Lower leg skin (tissue), 4 donors: Measurements from ENCODE around the gene FILIP1. TPM values are rescaled to one million over a fixed set of nuclear protein-coding genes. Genes with fewer than 3 reads are reported as not detected.

ENCODE experiments used
- DNase-seq, 2 donors: peaks; one replicate each; pipeline ENCODE4 v3.0.0-alpha.2; 2019; ENCODE audit warnings: low spot score in 2 of 2
- H3K4me3 ChIP-seq: fragments of 200-600 bp; sonication (generic); 2 replicates; pipeline ENCODE4 v1.5.1; 2017; ENCODE audit warnings: mild to moderate bottlenecking, low read depth; ENCODE audit not compliant: poor library complexity, severe bottlenecking
- CTCF ChIP-seq, 3 donors: fragments of 450-650 bp; IDR thresholded peaks; one replicate each; pipeline ENCODE4 v1.5.1; 2016; ENCODE audit warnings: antibody characterized with exemption in 3 of 3, mild to moderate bottlenecking in 3 of 3, moderate library complexity in 2 of 3
- POLR2A ChIP-seq, 2 donors: fragments of 450-650 bp; IDR thresholded peaks; one replicate each; pipeline ENCODE4 v1.6.1; 2016 to 2017; ENCODE audit warnings: antibody characterized with exemption in 2 of 2, mild to moderate bottlenecking in 1 of 2, moderate library complexity in 1 of 2
- WGBS, 2 donors: methylation state at CpG; one replicate each; pipeline ENCODE4 v1.1.5; 2018; 5-methylcytosine and 5-hydroxymethylcytosine counted together
- intact Hi-C: fragments of 100-400 bp; cut with DNase I; formaldehyde crosslinking; loops from one replicate; pipeline ENCODE4 v1.15.0; 2023; ENCODE audit warnings: low total_unique reads
- total RNA-seq, 4 donors: library from RNA; depleted of rRNA; stranded (reverse); fragments of >200 nt; gene quantifications; one replicate each; pipeline ENCODE4 v1.1.0, GENCODE V29; 2016

The FILIP1 gene
- total RNA-seq, 4 donors from 2014 or later, result 0.38 to 1.6 (median 0.92) TPM

GRCh38 chr6:75370011-75370410, 123.6 kb downstream of the FILIP1 start:
- no peak for TF ChIP-seq CTCF (IDR thresholded peaks at IDR 0.05)
- WGBS, 2 donors, result 91 to 92% methylated on average over 2 of the region's 2 CpGs
- no peak for DNase-seq
- no peak overlapping the region for H3K4me3 ChIP-seq
- intact Hi-C loops, result no loop called here

GRCh38 chr6:75368864-75369402, 124.7 kb downstream of the FILIP1 start:
- no peak overlapping the region for H3K4me3 ChIP-seq
- WGBS, 2 donors, result 77 to 89% methylated on average over 3 of the region's 3 CpGs
- TF ChIP-seq POLR2A (IDR thresholded peaks at IDR 0.05) (no peak), CTCF (IDR thresholded peaks at IDR 0.05) (no peak)
- intact Hi-C loops, result no loop called here
- no peak for DNase-seq

- H3K4me3 ChIP-seq, result no peak overlapping the region
- intact Hi-C loops, result no loop called here
- WGBS, 2 donors, result 90 to 94% methylated on average over 6 of the region's 6 CpGs
- DNase-seq, result no peak
- TF ChIP-seq CTCF (IDR thresholded peaks at IDR 0.05), result no peak
- no peak for TF ChIP-seq POLR2A (IDR thresholded peaks at IDR 0.05)
These were observed 125.3 kb downstream of the FILIP1 start for GRCh38 chr6:75368151-75368779.

GRCh38 chr6:75363304-75363703, 130.3 kb downstream of the FILIP1 start:
- H3K4me3 ChIP-seq, result no peak overlapping the region
- WGBS, 2 donors, result 73% methylated on average over 2 of the region's 2 CpGs
- no peak for DNase-seq
- TF ChIP-seq POLR2A (IDR thresholded peaks at IDR 0.05), result no peak
- no peak for TF ChIP-seq CTCF (IDR thresholded peaks at IDR 0.05)
- intact Hi-C loops, result no loop called here

- no peak for DNase-seq
- TF ChIP-seq CTCF (IDR thresholded peaks at IDR 0.05) (no peak), POLR2A (IDR thresholded peaks at IDR 0.05) (no peak)
- no peak overlapping the region for H3K4me3 ChIP-seq
- intact Hi-C loops, result no loop called here
- 97 to 99% methylated on average over 4 of the region's 4 CpGs for WGBS, 2 donors
These were observed 140.0 kb downstream of the FILIP1 start for GRCh38 chr6:75353644-75354043.

- intact Hi-C loops, result no loop called here
These were observed 142.0 kb downstream of the FILIP1 start for GRCh38 chr6:75351570-75351969.

More at GRCh38 chr6:75351570-75351969, 142.0 kb downstream of the FILIP1 start:
- no peak for DNase-seq
- TF ChIP-seq CTCF (IDR thresholded peaks at IDR 0.05), result no peak
- TF ChIP-seq POLR2A (IDR thresholded peaks at IDR 0.05), result no peak
- H3K4me3 ChIP-seq, result no peak overlapping the region
- 86 to 96% methylated on average over 2 of the region's 2 CpGs for WGBS, 2 donors
